ENCODE measurements around the gene MLXIP. TPM values are rescaled to one million over a fixed set of nuclear protein-coding genes. Genes with fewer than 3 reads are reported as not detected.

MLXIP gene
- total and polyA plus RNA-seq, 9 of the 15 experiments (the other 6 are each of a cell fraction or from before 2014, with no cell fraction given), result 2.2 to 66.3 (median 18.1) TPM

DNA sequence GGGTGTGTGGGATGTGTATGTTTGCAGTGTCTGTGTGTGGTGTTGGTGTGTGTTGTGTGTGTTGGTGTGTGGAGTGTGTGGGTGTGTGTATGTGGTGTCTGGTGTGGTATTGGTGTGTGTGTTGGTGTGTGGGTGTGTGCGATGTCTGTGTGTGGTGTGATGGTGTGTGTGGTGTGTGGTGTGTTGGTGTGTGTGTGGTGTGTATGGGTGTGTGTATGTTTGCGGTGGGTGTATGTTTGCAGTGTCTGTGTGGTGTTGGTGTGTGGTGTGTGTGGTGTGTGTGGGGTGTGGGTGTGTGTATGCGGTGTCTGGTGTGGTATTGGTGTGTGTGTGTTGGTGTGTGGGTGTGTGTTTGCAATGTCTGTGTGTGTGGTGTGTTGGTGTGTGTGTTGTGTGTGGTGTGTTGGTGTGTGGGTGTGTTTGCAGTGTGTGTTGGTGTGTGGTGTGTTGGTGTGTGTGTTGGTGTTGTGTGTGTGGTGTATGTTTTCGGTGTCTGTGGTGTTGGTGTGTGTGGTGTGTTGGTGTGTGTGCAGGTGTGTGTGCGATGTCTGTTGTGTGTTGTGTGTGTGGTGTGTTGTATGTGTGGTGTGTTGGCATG, 15.7 kb downstream of the MLXIP start:
- H3K27me3 ChIP-seq (ENCODE audit: control insufficient read depth in 2 of 2, insufficient read depth in 2 of 2, low read length in 2 of 2), result no peaks in the 10 kb centered on the region
- in situ Hi-C loops (cut with MboI), result no loop called here
- H4K20me1 ChIP-seq (replicated peaks; ENCODE audit: control insufficient read depth, insufficient read depth, low read length), result peaks cover 10% of the 10 kb centered on the region; the same call in 1 of the 2 replicates
- H3K4me3 ChIP-seq, result no peak overlapping the region
- intact Hi-C loops (cut with micrococcal nuclease), result no loop called here
- BruUV-seq (replicated peaks), result no TSS peak
- H3K9me3 ChIP-seq (replicated peaks; ENCODE audit: control insufficient read depth, insufficient read depth, low read depth, low read length), result no peaks in the 10 kb centered on the region
- ChIA-PET POLR2A (no interaction called here), CTCF (ENCODE audit: low intra/inter-chr PET ratio) (no interaction called here)
- no peak for TF ChIP-seq CBX2 (IDR thresholded peaks at IDR 0.05; ENCODE audit: insufficient read depth, low read length, poor library complexity, severe bottlenecking)
- TF ChIP-seq, protein P1, sequence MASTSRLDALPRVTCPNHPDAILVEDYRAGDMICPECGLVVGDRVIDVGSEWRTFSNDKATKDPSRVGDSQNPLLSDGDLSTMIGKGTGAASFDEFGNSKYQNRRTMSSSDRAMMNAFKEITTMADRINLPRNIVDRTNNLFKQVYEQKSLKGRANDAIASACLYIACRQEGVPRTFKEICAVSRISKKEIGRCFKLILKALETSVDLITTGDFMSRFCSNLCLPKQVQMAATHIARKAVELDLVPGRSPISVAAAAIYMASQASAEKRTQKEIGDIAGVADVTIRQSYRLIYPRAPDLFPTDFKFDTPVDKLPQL (IDR thresholded peaks at IDR 0.05; ENCODE audit: extremely low read depth, insufficient read length), result no peak
- no peak for TF ChIP-seq ZNF696 (CRISPR knock-in tag; conservative IDR thresholded peaks at IDR 0.05)
- 0 out of 2 replicates have a peak, but pooled peaks have one; percentile 25 for TF ChIP-seq POLR2A (conservative IDR thresholded peaks at IDR 0.05)
- TF ChIP-seq FOXK2 (conservative IDR thresholded peaks at IDR 0.05 in 1 of 2, IDR thresholded peaks at IDR 0.05 in 1 of 2; ENCODE audit: low read depth in 2 of 2), result 0 out of 4 replicates have a peak, but pooled peaks of 1 of the 2 experiments have one; percentile 28
- TF ChIP-seq TAF7 (tag; IDR thresholded peaks at IDR 0.05), result no peak
- TF ChIP-seq HDAC6 (IDR thresholded peaks at IDR 0.05; ENCODE audit: low read depth, low read length), result peak; percentile 83
- TF ChIP-seq, protein P2, sequence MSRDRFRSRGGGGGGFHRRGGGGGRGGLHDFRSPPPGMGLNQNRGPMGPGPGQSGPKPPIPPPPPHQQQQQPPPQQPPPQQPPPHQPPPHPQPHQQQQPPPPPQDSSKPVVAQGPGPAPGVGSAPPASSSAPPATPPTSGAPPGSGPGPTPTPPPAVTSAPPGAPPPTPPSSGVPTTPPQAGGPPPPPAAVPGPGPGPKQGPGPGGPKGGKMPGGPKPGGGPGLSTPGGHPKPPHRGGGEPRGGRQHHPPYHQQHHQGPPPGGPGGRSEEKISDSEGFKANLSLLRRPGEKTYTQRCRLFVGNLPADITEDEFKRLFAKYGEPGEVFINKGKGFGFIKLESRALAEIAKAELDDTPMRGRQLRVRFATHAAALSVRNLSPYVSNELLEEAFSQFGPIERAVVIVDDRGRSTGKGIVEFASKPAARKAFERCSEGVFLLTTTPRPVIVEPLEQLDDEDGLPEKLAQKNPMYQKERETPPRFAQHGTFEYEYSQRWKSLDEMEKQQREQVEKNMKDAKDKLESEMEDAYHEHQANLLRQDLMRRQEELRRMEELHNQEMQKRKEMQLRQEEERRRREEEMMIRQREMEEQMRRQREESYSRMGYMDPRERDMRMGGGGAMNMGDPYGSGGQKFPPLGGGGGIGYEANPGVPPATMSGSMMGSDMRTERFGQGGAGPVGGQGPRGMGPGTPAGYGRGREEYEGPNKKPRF (IDR thresholded peaks at IDR 0.05; ENCODE audit: low read depth, low read length), result no peak
- peak; percentile 5 to 49; a peak in 1 of 4 replicates for TF ChIP-seq TRIM24 (IDR thresholded peaks at IDR 0.05)
- TF ChIP-seq ZNF436 (CRISPR knock-in tag; IDR thresholded peaks at IDR 0.05), result no peak
- no peak for TF ChIP-seq ADNP (tag; IDR thresholded peaks at IDR 0.05)
- 0 out of 2 replicates have a peak, but pooled peaks have one; percentile 7 for TF ChIP-seq XRCC5 (IDR thresholded peaks at IDR 0.05; ENCODE audit: low read depth, low read length)
- TF ChIP-seq CBFA2T3 (IDR thresholded peaks at IDR 0.05), result peak; percentile 2; the same call in 1 of the 2 replicates
- TF ChIP-seq, protein P3, sequence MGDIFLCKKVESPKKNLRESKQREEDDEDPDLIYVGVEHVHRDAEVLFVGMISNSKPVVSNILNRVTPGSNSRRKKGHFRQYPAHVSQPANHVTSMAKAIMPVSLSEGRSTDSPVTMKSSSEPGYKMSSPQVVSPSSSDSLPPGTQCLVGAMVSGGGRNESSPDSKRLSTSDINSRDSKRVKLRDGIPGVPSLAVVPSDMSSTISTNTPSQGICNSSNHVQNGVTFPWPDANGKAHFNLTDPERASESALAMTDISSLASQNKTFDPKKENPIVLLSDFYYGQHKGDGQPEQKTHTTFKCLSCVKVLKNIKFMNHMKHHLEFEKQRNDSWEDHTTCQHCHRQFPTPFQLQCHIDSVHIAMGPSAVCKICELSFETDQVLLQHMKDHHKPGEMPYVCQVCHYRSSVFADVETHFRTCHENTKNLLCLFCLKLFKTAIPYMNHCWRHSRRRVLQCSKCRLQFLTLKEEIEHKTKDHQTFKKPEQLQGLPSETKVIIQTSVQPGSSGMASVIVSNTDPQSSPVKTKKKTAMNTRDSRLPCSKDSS (IDR thresholded peaks at IDR 0.05; ENCODE audit: low read depth, partially characterized antibody), result peak; percentile 7
- TF ChIP-seq EGR1 (conservative IDR thresholded peaks at IDR 0.05), result peak; percentile 16; the same call in 1 of the 2 replicates
- peak; percentile 55 for TF ChIP-seq ARHGAP35 (IDR thresholded peaks at IDR 0.05; ENCODE audit: partially characterized antibody)
- TF ChIP-seq ZNF584 (CRISPR knock-in tag; IDR thresholded peaks at IDR 0.05; ENCODE audit: low read depth), result no peak
- TF ChIP-seq ZNF311 (CRISPR knock-in tag; IDR thresholded peaks at IDR 0.05), result no peak
- TF ChIP-seq HLTF (IDR thresholded peaks at IDR 0.05), result peak; percentile 2; the same call in 1 of the 2 replicates
- peaks cover 16% of the 10 kb centered on the region for H3K9me1 ChIP-seq (ENCODE audit: control insufficient read depth, insufficient read depth, low read length)
- FAIRE-seq (no peak), DNase-seq (ENCODE audit: extremely low read depth in 1 of 4, low spot score in 3 of 4) (no peak), ATAC-seq (no peak)
- H2AFZ ChIP-seq (ENCODE audit: low read depth, low read length), result no peak overlapping the region
- peaks cover 62% of the 10 kb centered on the region for H3K36me3 ChIP-seq (ENCODE audit: control insufficient read depth, insufficient read depth, low read length)
- 93% methylated on average over 4 of the region's 5 CpGs for WGBS (ENCODE audit: insufficient coverage, low coverage, missing lambda C conversion rate)
- peak overlapping the region; percentile 40; the same call in 2 of the 3 replicates for H3K27ac ChIP-seq (ENCODE audit: extremely low read depth, low read depth, low read length)
- H3K4me2 ChIP-seq (ENCODE audit: insufficient read depth, low read length), result peak overlapping the region; percentile 45
- peaks cover 98% of the 10 kb centered on the region for H3K79me2 ChIP-seq (ENCODE audit: control insufficient read depth, insufficient read depth, low read length)
- H3K9ac ChIP-seq (ENCODE audit: insufficient read depth in 1 of 2, low read depth in 2 of 2, low read length in 2 of 2), result peak overlapping the region in 1 of 2 experiments; percentile 8; a peak in 1 of 4 replicates
- peaks cover 56 to 76% of the 10 kb centered on the region in 2 experiments for H3K4me1 ChIP-seq (replicated peaks in 1 of 2; ENCODE audit: control insufficient read depth in 2 of 2, insufficient read depth in 2 of 2, low read length in 2 of 2)

Measured in K562 (cell line).